Liver (tissue), 2 donors: Measurements from ENCODE around the gene ISM1.

ENCODE experiments used
- CTCF ChIP-seq: fragments of 150-350 bp; IDR thresholded peaks from 2 replicates; pipeline ENCODE4 v1.5.1; 2017; ENCODE audit warnings: improper control_type of control experiment, low read depth, low read length; ENCODE audit not compliant: missing input control
- REST ChIP-seq: IDR thresholded peaks from 2 replicates; pipeline ENCODE4 v1.6.1; 2016; ENCODE audit warnings: antibody characterized with exemption, mild to moderate bottlenecking
- donor health status: healthy.

GRCh38 chr20:13261460-13262301 lies 40.6 kb downstream of the ISM1 start:
- TF ChIP-seq CTCF (peak; percentile 87), REST (no peak)
